Mesenchymal stem cell (in vitro differentiated cells and primary cell): Measurements from ENCODE around the gene KMT2A.

ENCODE experiments used
- DNase-seq: peaks from one replicate; pipeline ENCODE4 v3.0.0-alpha.2; 2013
- H2AFZ ChIP-seq: one replicate; pipeline ENCODE4 v1.6.1; 2013; ENCODE audit warnings: low read depth, mild to moderate bottlenecking, control low read depth, inconsistent platforms, low read length, moderate library complexity
- H2AK5ac ChIP-seq: 2 replicates; pipeline ENCODE4 v1.6.1; 2013; ENCODE audit warnings: low read length, moderate library complexity, mild to moderate bottlenecking, inconsistent platforms; ENCODE audit not compliant: severe bottlenecking
- H2BK120ac ChIP-seq: one replicate; pipeline ENCODE4 v1.6.1; 2013; ENCODE audit warnings: low read depth, mild to moderate bottlenecking, inconsistent platforms, low read length, moderate library complexity
- H2BK12ac ChIP-seq, 2 experiments: one replicate each; pipeline ENCODE4 v1.6.1; 2013; ENCODE audit warnings: inconsistent platforms in 2 of 2, low read length in 2 of 2, mild to moderate bottlenecking in 2 of 2, moderate library complexity in 2 of 2, control low read depth in 1 of 2
- H2BK15ac ChIP-seq: one replicate; pipeline ENCODE4 v1.6.1; 2013; ENCODE audit warnings: mild to moderate bottlenecking, low read depth, inconsistent platforms; ENCODE audit not compliant: poor library complexity, severe bottlenecking
- H2BK5ac ChIP-seq: 2 replicates; pipeline ENCODE4 v1.6.1; 2013; ENCODE audit warnings: low read depth, mild to moderate bottlenecking, low read length, control low read depth, inconsistent platforms; ENCODE audit not compliant: poor library complexity, severe bottlenecking
- H3K14ac ChIP-seq, 2 experiments: one replicate each; pipeline ENCODE4 v1.6.1; 2013; ENCODE audit warnings: inconsistent platforms in 2 of 2, low read length in 2 of 2, control low read depth in 1 of 2, mild to moderate bottlenecking in 1 of 2, moderate library complexity in 1 of 2
- H3K18ac ChIP-seq, 2 experiments: one replicate each; pipeline ENCODE4 v1.6.1; 2013; ENCODE audit warnings: inconsistent platforms in 2 of 2, low read length in 2 of 2, control low read depth in 1 of 2, low read depth in 1 of 2, mild to moderate bottlenecking in 1 of 2
- H3K23ac ChIP-seq, 2 experiments: one replicate each; pipeline ENCODE4 v1.6.1; 2013; ENCODE audit warnings: inconsistent platforms in 2 of 2, low read length in 2 of 2, mild to moderate bottlenecking in 2 of 2, moderate library complexity in 2 of 2, control low read depth in 1 of 2
- H3K27ac ChIP-seq: 2 replicates; pipeline ENCODE4 v1.5.1; 2013; ENCODE audit warnings: mild to moderate bottlenecking, moderate library complexity, low read length, control low read depth, inconsistent platforms; ENCODE audit not compliant: poor library complexity, severe bottlenecking
- H3K27me3 ChIP-seq, 2 experiments: 2 replicates each; pipeline versions ENCODE4 v1.6.1 to v1.7.0; 2013; ENCODE audit warnings: low read length in 2 of 2, mild to moderate bottlenecking in 2 of 2, moderate library complexity in 2 of 2, control low read depth in 1 of 2, inconsistent platforms in 1 of 2; ENCODE audit not compliant: control insufficient read depth in 1 of 2, insufficient read depth in 1 of 2
- H3K36me3 ChIP-seq, 2 experiments: 2 replicates each; pipeline versions ENCODE4 v1.6.1 to v1.7.0; 2013; ENCODE audit warnings: low read length in 2 of 2, control low read depth in 1 of 2, inconsistent platforms in 1 of 2, low read depth in 1 of 2, mild to moderate bottlenecking in 1 of 2; ENCODE audit not compliant: insufficient read depth in 2 of 2, control insufficient read depth in 1 of 2
- H3K4ac ChIP-seq, 2 experiments: one replicate each; pipeline ENCODE4 v1.6.1; 2013; ENCODE audit warnings: inconsistent platforms in 2 of 2, low read length in 2 of 2, mild to moderate bottlenecking in 2 of 2, moderate library complexity in 2 of 2, control low read depth in 1 of 2, low read depth in 1 of 2
- H3K4me1 ChIP-seq: 2 replicates; pipeline ENCODE4 v1.6.1; 2013; ENCODE audit warnings: low read depth, low read length, control low read depth; ENCODE audit not compliant: control insufficient read depth, insufficient read depth
- H3K4me2 ChIP-seq: 2 replicates; pipeline ENCODE4 v1.6.1; 2013; ENCODE audit warnings: low read length, mild to moderate bottlenecking, inconsistent platforms; ENCODE audit not compliant: poor library complexity, severe bottlenecking
- H3K4me3 ChIP-seq, 2 experiments: 2 replicates each; pipeline versions ENCODE4 v1.5.1 to v1.7.0; 2013; ENCODE audit warnings: low read length in 2 of 2, mild to moderate bottlenecking in 2 of 2, control low read depth in 1 of 2, low read depth in 1 of 2; ENCODE audit not compliant: insufficient read depth in 1 of 2
- H3K79me1 ChIP-seq: replicated peaks from 2 replicates; pipeline ENCODE4 v1.6.1; 2013; ENCODE audit warnings: mild to moderate bottlenecking, control low read depth, low read length, inconsistent platforms; ENCODE audit not compliant: poor library complexity, severe bottlenecking
- H3K9ac ChIP-seq: 2 replicates; pipeline ENCODE4 v1.7.0; 2013; ENCODE audit warnings: mild to moderate bottlenecking, low read length, moderate library complexity
- H3K9me3 ChIP-seq: 2 replicates; pipeline ENCODE4 v1.7.0; 2013; ENCODE audit warnings: mild to moderate bottlenecking, low read length; ENCODE audit not compliant: control insufficient read depth
- H4K8ac ChIP-seq: one replicate; pipeline ENCODE4 v1.6.1; 2013; ENCODE audit warnings: inconsistent platforms, mild to moderate bottlenecking, low read length, moderate library complexity
- H4K91ac ChIP-seq: one replicate; pipeline ENCODE4 v1.6.1; 2013; ENCODE audit warnings: mild to moderate bottlenecking, low read length, inconsistent platforms
- WGBS: methylation state at CpG from one replicate; pipeline ENCODE4 v1.1.7; 2013; ENCODE audit warnings: mixed read lengths; 5-methylcytosine and 5-hydroxymethylcytosine counted together

Gene KMT2A

GRCh38 chr11:118484405-118484804 lies 48.1 kb downstream of the KMT2A start:
- Histone ChIP-seq H3K79me1 (peaks cover 16% of the 10 kb centered on the region), H2AFZ (no peak overlapping the region), H3K4me2 (no peak overlapping the region), H2AK5ac (no peak overlapping the region), H3K9me3 (no peaks in the 10 kb centered on the region), H3K4ac (no peak overlapping the region), H3K23ac (no peak overlapping the region), H3K27ac (no peak overlapping the region), H2BK15ac (no peak overlapping the region), H2BK120ac (no peak overlapping the region), H3K9ac (no peak overlapping the region), H3K36me3 (peaks cover 28 to 89% of the 10 kb centered on the region in 2 experiments), H3K18ac (no peak overlapping the region), H3K4me1 (no peaks in the 10 kb centered on the region), H3K4me3 (no peak overlapping the region), H3K14ac (no peak overlapping the region), H3K27me3 (no peaks in the 10 kb centered on the region), H2BK12ac (no peak overlapping the region), H2BK5ac (no peak overlapping the region), H4K91ac (no peak overlapping the region), H4K8ac (no peak overlapping the region)
- WGBS, result no CpG with 5 or more reads among the region's 3 CpGs
- no peak for DNase-seq

- H3K27ac ChIP-seq, result no peak overlapping the region
- no peak for DNase-seq
- no peak overlapping the region for H4K8ac ChIP-seq
- H2BK5ac ChIP-seq, result no peak overlapping the region
- H2AK5ac ChIP-seq, result no peak overlapping the region
- no peak overlapping the region for H4K91ac ChIP-seq
- no peak overlapping the region for H3K18ac ChIP-seq
- peaks cover 30 to 89% of the 10 kb centered on the region in 2 experiments for H3K36me3 ChIP-seq
- H3K23ac ChIP-seq, result no peak overlapping the region
- H3K14ac ChIP-seq, result no peak overlapping the region
- no peak overlapping the region for H3K4me3 ChIP-seq
- H3K4me1 ChIP-seq, result no peaks in the 10 kb centered on the region
- no peak overlapping the region for H2BK120ac ChIP-seq
- H3K9me3 ChIP-seq, result no peaks in the 10 kb centered on the region
- H3K4me2 ChIP-seq, result no peak overlapping the region
- H3K9ac ChIP-seq, result no peak overlapping the region
- peaks cover 20% of the 10 kb centered on the region for H3K79me1 ChIP-seq
- no peak overlapping the region for H3K4ac ChIP-seq
- no peak overlapping the region for H2BK12ac ChIP-seq
- no peaks in the 10 kb centered on the region for H3K27me3 ChIP-seq
- no peak overlapping the region for H2BK15ac ChIP-seq
- H2AFZ ChIP-seq, result no peak overlapping the region
These were observed 49.0 kb downstream of the KMT2A start for GRCh38 chr11:118485273-118485672.

GRCh38 chr11:118488480-118489109 lies 52.3 kb downstream of the KMT2A start:
- no peak overlapping the region for H3K23ac ChIP-seq
- no peak overlapping the region for H3K27ac ChIP-seq
- DNase-seq, result peak; percentile 82
- H2BK120ac ChIP-seq, result no peak overlapping the region
- H3K4me1 ChIP-seq, result no peaks in the 10 kb centered on the region
- H3K79me1 ChIP-seq, result peaks cover 17% of the 10 kb centered on the region
- H3K4ac ChIP-seq, result no peak overlapping the region
- no peaks in the 10 kb centered on the region for H3K27me3 ChIP-seq
- H2BK12ac ChIP-seq, result no peak overlapping the region
- H2BK15ac ChIP-seq, result no peak overlapping the region
- no peak overlapping the region for H2AFZ ChIP-seq
- H4K91ac ChIP-seq, result no peak overlapping the region
- H4K8ac ChIP-seq, result no peak overlapping the region
- H3K9me3 ChIP-seq, result no peaks in the 10 kb centered on the region
- H3K9ac ChIP-seq, result no peak overlapping the region
- no peak overlapping the region for H3K14ac ChIP-seq
- 6% methylated on average over 5 of the region's 7 CpGs for WGBS
- H3K4me3 ChIP-seq, result no peak overlapping the region
- no peak overlapping the region for H3K18ac ChIP-seq
- no peak overlapping the region for H3K4me2 ChIP-seq
- no peak overlapping the region for H2AK5ac ChIP-seq
- peaks cover 24 to 92% of the 10 kb centered on the region in 2 experiments for H3K36me3 ChIP-seq
- no peak overlapping the region for H2BK5ac ChIP-seq

- Histone ChIP-seq H3K4me1 (no peaks in the 10 kb centered on the region), H3K4me2 (no peak overlapping the region), H4K8ac (no peak overlapping the region), H3K4me3 (no peak overlapping the region), H3K27me3 (no peaks in the 10 kb centered on the region), H3K79me1 (peaks cover 14% of the 10 kb centered on the region), H3K36me3 (peaks cover 32 to 93% of the 10 kb centered on the region in 2 experiments), H2BK120ac (no peak overlapping the region), H3K9me3 (no peaks in the 10 kb centered on the region), H3K14ac (no peak overlapping the region), H2BK15ac (no peak overlapping the region), H3K23ac (no peak overlapping the region), H2AK5ac (no peak overlapping the region), H2BK5ac (no peak overlapping the region), H3K18ac (no peak overlapping the region), H3K9ac (no peak overlapping the region), H4K91ac (no peak overlapping the region), H3K27ac (no peak overlapping the region), H2AFZ (no peak overlapping the region), H2BK12ac (no peak overlapping the region), H3K4ac (no peak overlapping the region)
- no peak for DNase-seq
- 96% methylated on average over 3 of the region's 4 CpGs for WGBS
These were observed 54.7 kb downstream of the KMT2A start for GRCh38 chr11:118491041-118491440.
